Measurements from ENCODE around the gene MOV10. TPM values are rescaled to one million over a fixed set of nuclear protein-coding genes. Genes with fewer than 3 reads are reported as not detected.

The MOV10 gene
- total and polyA plus RNA-seq, 2 of the 13 experiments (the other 11 are each of a cell fraction or from before 2014, with no cell fraction given) = 56.4 to 58.2 TPM

- TF ChIP-seq MEIS2 (CRISPR knock-in tag; IDR thresholded peaks at IDR 0.05) = no peak; the same call in 1 of the 2 replicates
- TF ChIP-seq HMGA1 (CRISPR knock-in tag; conservative IDR thresholded peaks at IDR 0.05) = no peak
- TF ChIP-seq ZNF382 (CRISPR knock-in tag; IDR thresholded peaks at IDR 0.05; ENCODE audit: borderline replicate concordance) = no peak
- TF ChIP-seq RFX1 (IDR thresholded peaks at IDR 0.05) = no peak
- peak; percentile 66; the same call in 1 of the 2 replicates for TF ChIP-seq TFDP1 (CRISPR knock-in tag; IDR thresholded peaks at IDR 0.05; ENCODE audit: borderline replicate concordance)
- no peak for TF ChIP-seq ZFAT (CRISPR knock-in tag; conservative IDR thresholded peaks at IDR 0.05)
- TF ChIP-seq TEAD2 (CRISPR knock-in tag; IDR thresholded peaks at IDR 0.05) = no peak
- no peak for TF ChIP-seq SRSF4 (IDR thresholded peaks at IDR 0.05; ENCODE audit: low read depth, low read length, poor library complexity, severe bottlenecking)
- peak; percentile 64 for TF ChIP-seq GABPB1 (CRISPR knock-in tag; IDR thresholded peaks at IDR 0.05)
- peak; percentile 49; the same call in 1 of the 2 replicates for TF ChIP-seq KAT7 (CRISPR knock-in tag; IDR thresholded peaks at IDR 0.05; ENCODE audit: borderline replicate concordance)
- TF ChIP-seq MXD4 (CRISPR knock-in tag; IDR thresholded peaks at IDR 0.05) = no peak
- TF ChIP-seq ZBTB20 (CRISPR knock-in tag; IDR thresholded peaks at IDR 0.05; ENCODE audit: borderline replicate concordance, low read depth) = no peak
- TF ChIP-seq TEF (CRISPR knock-in tag; IDR thresholded peaks at IDR 0.05) = no peak
- no peak for TF ChIP-seq ZNF256 (CRISPR knock-in tag; conservative IDR thresholded peaks at IDR 0.05)
- TF ChIP-seq ZNF784 (CRISPR knock-in tag; IDR thresholded peaks at IDR 0.05; ENCODE audit: borderline replicate concordance) = no peak
- TF ChIP-seq CAMTA2 (CRISPR knock-in tag; IDR thresholded peaks at IDR 0.05; ENCODE audit: borderline replicate concordance) = no peak
- TF ChIP-seq ARNT2 (CRISPR knock-in tag; IDR thresholded peaks at IDR 0.05; ENCODE audit: low read depth) = no peak
- no peak for TF ChIP-seq ZNF563 (CRISPR knock-in tag; IDR thresholded peaks at IDR 0.05)
- no peak for TF ChIP-seq ZNF207 (IDR thresholded peaks at IDR 0.05; ENCODE audit: borderline replicate concordance)
- TF ChIP-seq ZNF547 (CRISPR knock-in tag; IDR thresholded peaks at IDR 0.05) = peak; percentile 71; the same call in 1 of the 2 replicates
- peak; percentile 25; the same call in 1 of the 2 replicates for TF ChIP-seq REPIN1 (CRISPR knock-in tag; IDR thresholded peaks at IDR 0.05; ENCODE audit: borderline replicate concordance, low read depth)
- no peak for TF ChIP-seq NR0B2 (CRISPR knock-in tag; IDR thresholded peaks at IDR 0.05)
- no peak for TF ChIP-seq ZNF850 (CRISPR knock-in tag; conservative IDR thresholded peaks at IDR 0.05)
- TF ChIP-seq JUN (CRISPR knock-in tag; IDR thresholded peaks at IDR 0.05) = no peak
- peak; percentile 30; the same call in 1 of the 2 replicates for TF ChIP-seq SP2 (CRISPR knock-in tag; IDR thresholded peaks at IDR 0.05)
- TF ChIP-seq RNF2 (conservative IDR thresholded peaks at IDR 0.05; ENCODE audit: low read depth) = no peak
- TF ChIP-seq EED (CRISPR knock-in tag; IDR thresholded peaks at IDR 0.05) = no peak
- TF ChIP-seq ZMYM3 (CRISPR knock-in tag; IDR thresholded peaks at IDR 0.05) = no peak
- TF ChIP-seq RARA (CRISPR knock-in tag; IDR thresholded peaks at IDR 0.05) = peak; percentile 18; the same call in 1 of the 2 replicates
- no peak for TF ChIP-seq FOXP1 (IDR thresholded peaks at IDR 0.05)
- TF ChIP-seq FOXP1 (CRISPR knock-in tag; IDR thresholded peaks at IDR 0.05) = no peak
Observed at GRCh38 chr1:112704934-112705627, 30.6 kb downstream of the MOV10 start (continued).
